GM18507 (cell line): ENCODE measurements around the gene ERC1.
"Not testable (repeated sequence)": the region's sequence is repeated elsewhere in the genome, so short reads cannot be mapped to it uniquely, and the experiment has no call there.

Experiments
- DNase-seq: peaks from one replicate; pipeline ENCODE4 v3.0.0; 2011; ENCODE audit warnings: low read depth; ENCODE audit not compliant: insufficient read length; ENCODE audit errors: extremely low spot score
- FAIRE-seq: peaks from 2 replicates; lab custom pipeline; 2011; peaks lifted over from hg19 to GRCh38; lab: Jason Lieb, UNC

The ERC1 gene

GRCh38 chr12:1059162-1059561 is 68.1 kb downstream of the ERC1 start:
- FAIRE-seq (no peak), DNase-seq (no peak)

- no peak for FAIRE-seq
- DNase-seq = no peak
Observed at GRCh38 chr12:1063852-1064251, 72.8 kb downstream of the ERC1 start.

- no peak for FAIRE-seq
- no peak for DNase-seq
Observed at GRCh38 chr12:1064317-1064716, 73.3 kb downstream of the ERC1 start.

GRCh38 chr12:1065629-1066028 is 74.6 kb downstream of the ERC1 start:
- FAIRE-seq (no peak), DNase-seq (no peak)

- no peak for DNase-seq
- FAIRE-seq = no peak
Observed at GRCh38 chr12:1069846-1070245, 78.8 kb downstream of the ERC1 start.

- DNase-seq (no peak), FAIRE-seq (no peak)
Observed at GRCh38 chr12:1071182-1071581, 80.2 kb downstream of the ERC1 start.

- DNase-seq (no peak), FAIRE-seq (no peak)
Observed at GRCh38 chr12:1073652-1074051, 82.6 kb downstream of the ERC1 start.

GRCh38 chr12:1077036-1077803 is 86.2 kb downstream of the ERC1 start:
- FAIRE-seq (no peak), DNase-seq (no peak)

GRCh38 chr12:1078002-1078401 is 87.0 kb downstream of the ERC1 start:
- FAIRE-seq = no peak
- no peak for DNase-seq

- FAIRE-seq = peak; percentile 82
- DNase-seq = peak; percentile 4
Observed at GRCh38 chr12:1080520-1081223, 89.6 kb downstream of the ERC1 start.

- no peak for DNase-seq
- no peak for FAIRE-seq
Observed at GRCh38 chr12:1083151-1083888, 92.3 kb downstream of the ERC1 start.

GRCh38 chr12:1083889-1084262 is 92.9 kb downstream of the ERC1 start:
- DNase-seq = no peak
- no peak for FAIRE-seq

- DNase-seq = no peak
- no peak for FAIRE-seq
Observed at GRCh38 chr12:1091350-1091749, 100.3 kb downstream of the ERC1 start.

GRCh38 chr12:1093166-1093751 is 102.2 kb downstream of the ERC1 start:
- DNase-seq (no peak), FAIRE-seq (peak; percentile 79)

GRCh38 chr12:1094714-1095113 is 103.7 kb downstream of the ERC1 start:
- DNase-seq (no peak), FAIRE-seq (peak; percentile 73)

GRCh38 chr12:1099158-1099557 is 108.1 kb downstream of the ERC1 start:
- peak; percentile 85 for FAIRE-seq
- peak; percentile 18 for DNase-seq

GRCh38 chr12:1099618-1100017 is 108.6 kb downstream of the ERC1 start:
- not testable (repeated sequence) for DNase-seq, FAIRE-seq

GRCh38 chr12:1102115-1102514 is 111.1 kb downstream of the ERC1 start:
- no peak for FAIRE-seq
- no peak for DNase-seq

- DNase-seq (no peak), FAIRE-seq (no peak)
Observed at GRCh38 chr12:1102791-1103450, 111.9 kb downstream of the ERC1 start.

- DNase-seq = no peak
- no peak for FAIRE-seq
Observed at GRCh38 chr12:1103632-1104031, 112.6 kb downstream of the ERC1 start.
